Activated effector memory CD4-positive, alpha-beta T cell treated with anti-CD3 and anti-CD28 coated beads, Interleukin-2, amount 50 U/mL, for 16 hours (primary cell): ENCODE data around the gene ADAP1.
"Not testable (repeated sequence)": the region's sequence is repeated elsewhere in the genome, so short reads cannot be mapped to it uniquely, and the experiment has no call there.

Experiments used
- DNase-seq: peaks from one replicate; pipeline ENCODE4 v3.0.0-alpha.2; 2020

Gene ADAP1

GRCh38 chr7:954330-955238 lies at the start of gene ADAP1:
ADAP1 (minus strand) TSS chr7:954680; CDS start chr7:954477, 203 bp downstream.
- DNase-seq = peak; percentile 82

- DNase-seq = not testable (repeated sequence)
These were observed 48.0 kb upstream of the ADAP1 start for GRCh38 chr7:1002445-1002844.

DNA sequence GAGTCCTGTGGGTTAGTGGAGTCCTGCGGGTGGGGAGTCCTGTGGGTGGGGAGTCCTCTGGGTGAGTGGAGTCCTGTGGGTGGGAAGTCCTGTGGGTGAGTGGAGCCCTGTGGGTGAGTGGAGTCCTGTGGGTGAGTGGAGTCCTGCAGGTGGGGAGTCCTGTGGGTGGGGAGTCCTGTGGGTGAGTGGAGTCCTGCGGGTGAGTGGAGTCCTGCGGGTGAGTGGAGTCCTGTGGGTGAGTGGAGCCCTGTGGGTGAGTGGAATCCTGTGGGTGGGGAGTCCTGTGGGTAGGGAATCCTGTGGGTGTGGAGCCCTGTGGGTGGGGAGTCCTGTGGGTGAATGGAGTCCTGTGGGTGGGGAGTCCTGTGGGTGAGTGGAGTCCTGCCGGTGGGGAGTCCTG lies 47.5 kb upstream of the ADAP1 start:
- DNase-seq = not testable (repeated sequence)

DNA sequence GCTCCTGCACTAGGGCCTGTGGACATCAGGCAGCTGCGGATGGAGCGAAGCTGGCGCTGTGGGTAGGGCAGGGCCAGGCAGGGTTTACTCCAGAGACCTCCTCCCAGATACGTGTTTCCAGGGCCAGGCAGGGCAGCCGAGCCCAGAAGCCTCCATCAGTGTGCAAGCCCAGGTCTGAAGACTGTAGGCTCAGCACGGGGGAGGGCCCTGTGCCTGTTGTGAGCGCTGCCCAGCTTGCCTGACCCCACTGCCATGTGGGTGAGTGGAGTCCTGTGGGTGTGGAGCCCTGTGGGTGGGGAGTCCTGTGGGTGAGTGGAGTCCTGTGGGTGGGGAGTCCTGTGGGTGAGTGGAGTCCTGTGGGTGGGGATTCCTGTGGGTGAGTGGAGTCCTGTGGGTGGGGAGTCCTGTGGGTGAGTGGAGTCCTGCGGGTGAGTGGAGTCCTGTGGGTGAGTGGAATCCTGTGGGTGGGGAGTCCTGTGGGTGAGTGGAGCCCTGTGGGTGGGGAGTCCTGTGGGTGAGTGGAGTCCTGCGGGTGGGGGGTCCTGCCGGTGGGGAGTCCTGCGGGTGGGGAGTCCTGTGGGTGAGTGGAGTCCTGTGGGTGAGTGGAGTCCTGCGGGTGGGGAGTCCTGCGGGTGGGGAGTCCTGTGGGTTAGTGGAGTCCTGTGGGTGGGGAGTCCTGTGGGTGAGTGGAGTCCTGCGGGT lies 46.7 kb upstream of the ADAP1 start:
- not testable (repeated sequence) for DNase-seq

DNA sequence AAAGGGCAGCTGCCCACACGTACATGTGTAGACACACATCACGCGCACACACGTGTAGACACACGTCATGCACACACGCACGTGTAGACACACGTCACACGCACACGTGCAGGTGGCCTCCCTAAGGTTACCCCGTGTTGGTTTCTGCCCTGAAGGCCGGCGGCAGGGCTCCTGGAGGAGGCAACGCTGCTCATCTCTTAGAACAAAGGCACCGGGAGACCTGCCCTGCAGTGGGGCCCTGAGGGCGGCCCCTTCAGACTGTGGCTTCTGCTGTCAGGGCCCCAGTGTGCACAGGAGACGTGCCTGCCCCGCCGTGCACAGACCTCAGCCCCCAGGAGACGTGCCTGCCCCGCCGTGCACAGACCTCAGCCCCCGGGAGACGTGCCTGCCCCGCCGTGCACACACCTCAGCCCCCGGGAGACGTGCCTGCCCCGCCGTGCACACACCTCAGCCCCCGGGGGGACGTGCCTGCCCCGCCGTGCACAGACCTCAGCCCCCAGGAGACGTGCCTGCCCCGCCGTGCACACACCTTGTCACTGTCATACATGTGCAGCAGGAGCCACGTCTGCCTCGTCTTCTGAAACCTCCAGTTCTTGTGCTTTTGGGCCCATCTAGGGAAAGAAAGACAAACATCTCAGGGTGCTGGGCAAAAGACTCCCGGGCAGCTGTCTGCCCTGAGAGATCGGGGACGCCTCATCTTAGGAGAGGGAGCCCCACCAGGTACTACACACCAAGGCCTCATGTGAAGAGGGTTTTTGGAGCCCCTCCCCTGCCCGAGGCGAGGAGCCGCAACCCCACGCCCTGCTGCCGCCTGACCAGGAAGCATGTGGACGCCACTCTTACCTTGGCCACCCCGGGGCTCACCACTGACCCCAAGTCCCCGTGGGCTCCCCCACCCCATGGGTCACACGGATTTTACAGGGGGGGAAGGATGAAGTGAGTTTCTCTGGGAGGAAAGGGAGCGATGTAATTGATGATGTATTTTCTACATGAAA lies 45.8 kb upstream of the ADAP1 start:
- no peak for DNase-seq

- DNase-seq = no peak
These were observed 44.8 kb upstream of the ADAP1 start for GRCh38 chr7:999149-999879.

DNA sequence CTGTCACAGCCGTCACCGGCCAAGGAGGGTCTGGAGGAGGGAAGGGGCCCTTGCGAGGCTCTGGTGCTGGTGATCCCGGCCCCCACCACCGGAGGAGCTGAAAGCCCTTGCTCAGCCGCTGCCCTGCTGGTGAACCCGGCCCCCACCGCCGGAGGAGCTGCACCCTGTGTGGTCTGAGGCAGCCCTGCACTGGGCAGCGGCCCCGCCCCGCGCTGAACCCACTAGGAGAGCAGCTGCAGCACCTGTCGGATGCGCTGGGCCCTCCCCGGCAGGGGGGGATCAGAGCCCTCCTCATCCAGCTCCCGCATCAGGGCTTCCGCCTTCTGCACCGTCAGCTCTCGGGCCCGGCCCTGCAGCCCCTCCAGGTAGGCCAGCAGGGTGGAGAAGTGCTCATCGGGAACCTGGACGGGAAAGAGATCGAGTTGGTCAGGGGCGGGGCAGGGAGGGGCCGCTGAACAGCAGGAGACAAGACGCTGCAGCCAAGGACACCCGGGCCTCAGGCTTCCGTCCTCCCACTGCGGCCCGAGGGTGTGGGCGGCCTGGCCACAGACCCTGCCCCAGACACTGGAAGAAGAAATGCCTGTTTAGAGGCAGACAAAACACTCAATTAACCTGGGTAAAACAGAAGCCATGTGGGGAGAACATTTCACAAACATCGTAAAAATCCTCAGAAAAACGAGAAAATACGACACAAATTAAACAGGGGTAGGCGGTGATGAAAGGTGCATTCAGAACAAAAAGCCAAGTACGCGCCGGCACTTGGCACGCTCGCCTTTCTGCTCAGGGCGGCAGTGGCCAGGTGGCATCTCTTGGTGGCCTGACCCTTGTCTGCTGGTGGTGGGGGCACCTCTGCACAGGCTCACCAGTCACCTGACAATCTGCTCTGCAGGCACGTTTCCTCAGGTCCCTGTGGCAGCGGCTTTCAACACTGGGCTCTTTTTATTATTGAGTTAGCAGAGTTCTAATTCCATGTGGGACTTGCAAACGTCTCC lies 43.2 kb upstream of the ADAP1 start:
- no peak for DNase-seq

GRCh38 chr7:996079-996872 lies 41.8 kb upstream of the ADAP1 start:
- DNase-seq = no peak

DNA sequence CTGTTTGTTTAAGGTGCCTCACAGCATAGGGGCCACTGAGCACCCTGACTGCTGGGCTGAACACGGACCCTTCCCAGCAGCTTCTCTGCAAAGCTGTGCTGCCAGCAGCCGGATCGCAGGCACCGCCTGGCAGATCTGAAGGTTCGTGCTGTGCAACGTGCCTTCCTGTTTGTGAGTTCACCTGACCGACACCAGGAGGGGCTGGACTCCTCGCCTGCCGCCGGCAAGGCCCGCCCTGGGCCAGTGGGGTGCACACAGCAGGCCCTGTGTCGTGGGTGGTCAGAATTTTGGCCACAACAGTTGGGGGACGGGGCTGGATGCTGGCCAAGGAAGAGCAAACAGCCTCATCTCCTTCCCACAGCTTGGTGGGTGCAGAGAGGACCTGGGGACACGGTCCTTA lies 41.1 kb upstream of the ADAP1 start:
- DNase-seq = no peak

DNA sequence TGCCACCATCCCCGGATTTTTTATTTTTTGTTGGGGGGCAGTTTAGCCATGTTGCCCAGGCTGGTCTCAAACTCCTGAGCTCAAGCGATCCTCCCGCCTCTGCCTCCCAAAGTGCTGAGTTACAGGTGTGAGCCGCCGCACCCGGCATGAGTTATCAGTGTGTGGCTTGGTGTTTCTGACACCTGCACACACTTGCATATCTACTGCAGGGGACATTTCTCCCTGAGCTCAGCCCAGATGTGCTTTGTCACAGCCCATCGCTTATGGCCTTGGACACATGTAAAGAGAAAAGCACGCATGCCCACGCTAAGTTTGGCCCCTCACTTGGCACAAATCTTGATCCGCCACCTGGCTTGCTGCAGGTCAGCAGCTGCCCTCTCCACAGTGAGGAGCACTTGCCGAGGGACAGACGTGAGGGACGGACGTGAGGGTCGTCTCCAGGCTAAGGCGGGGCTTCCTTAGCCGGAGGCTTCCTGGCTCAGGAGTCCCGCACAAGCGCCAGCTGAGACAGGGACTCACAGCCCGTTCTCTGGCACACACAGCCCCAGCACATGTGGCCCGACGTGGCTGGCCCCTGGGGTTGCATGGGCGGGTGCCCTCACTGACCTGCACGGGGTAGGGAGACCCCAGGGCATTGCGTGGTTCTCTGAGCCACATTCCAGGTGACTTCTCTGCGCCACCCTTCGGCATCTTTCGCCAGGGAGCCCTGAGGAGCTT lies 40.3 kb upstream of the ADAP1 start:
- DNase-seq = no peak

DNA sequence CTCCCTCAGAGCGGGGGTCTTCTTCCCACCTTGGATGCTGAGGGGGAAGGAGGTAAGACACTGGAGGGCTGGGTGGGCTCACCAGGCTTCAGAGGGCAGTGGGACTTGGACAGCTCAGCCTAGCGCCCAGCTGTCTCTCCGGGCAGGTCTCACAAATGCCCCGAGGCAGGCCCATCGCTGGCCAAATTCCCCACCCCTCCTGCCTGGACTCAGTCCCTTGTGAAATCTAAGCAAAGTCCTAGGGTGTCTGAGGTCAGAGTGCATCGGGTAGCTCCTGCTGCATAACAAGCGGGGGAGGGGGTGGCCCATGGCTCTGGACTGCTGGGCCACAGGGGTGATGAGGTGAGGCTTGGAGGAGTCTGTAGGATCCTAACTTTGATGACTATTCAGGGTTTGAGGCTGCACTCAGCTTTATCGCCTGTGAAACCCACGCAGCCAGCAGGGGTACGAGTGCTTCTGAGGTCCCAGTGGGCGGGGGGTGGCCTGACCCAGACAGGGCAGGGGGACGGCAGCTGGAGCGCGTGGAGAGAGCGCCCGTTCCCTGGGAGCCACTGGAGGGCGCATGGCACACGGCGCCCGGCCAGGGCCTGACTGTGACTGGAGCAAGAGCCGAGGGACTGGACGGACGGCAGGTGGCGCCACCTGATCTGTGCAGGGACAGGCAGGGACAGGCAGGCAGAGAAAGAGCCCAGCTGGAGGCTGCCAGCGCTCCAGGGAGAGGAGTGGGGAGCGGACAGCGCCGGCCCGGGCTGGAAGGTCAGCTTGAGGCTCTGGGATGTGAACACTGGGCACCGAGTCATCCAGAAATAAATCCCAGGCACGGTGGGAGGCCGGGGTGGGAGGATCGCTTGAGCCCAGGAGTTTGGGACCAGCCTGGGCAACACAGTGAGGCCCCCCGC lies 38.5 kb upstream of the ADAP1 start:
- DNase-seq = peak; percentile 97

GRCh38 chr7:991729-992656 lies 37.5 kb upstream of the ADAP1 start:
- no peak for DNase-seq

GRCh38 chr7:990933-991728 lies 36.7 kb upstream of the ADAP1 start:
- DNase-seq = no peak

DNA sequence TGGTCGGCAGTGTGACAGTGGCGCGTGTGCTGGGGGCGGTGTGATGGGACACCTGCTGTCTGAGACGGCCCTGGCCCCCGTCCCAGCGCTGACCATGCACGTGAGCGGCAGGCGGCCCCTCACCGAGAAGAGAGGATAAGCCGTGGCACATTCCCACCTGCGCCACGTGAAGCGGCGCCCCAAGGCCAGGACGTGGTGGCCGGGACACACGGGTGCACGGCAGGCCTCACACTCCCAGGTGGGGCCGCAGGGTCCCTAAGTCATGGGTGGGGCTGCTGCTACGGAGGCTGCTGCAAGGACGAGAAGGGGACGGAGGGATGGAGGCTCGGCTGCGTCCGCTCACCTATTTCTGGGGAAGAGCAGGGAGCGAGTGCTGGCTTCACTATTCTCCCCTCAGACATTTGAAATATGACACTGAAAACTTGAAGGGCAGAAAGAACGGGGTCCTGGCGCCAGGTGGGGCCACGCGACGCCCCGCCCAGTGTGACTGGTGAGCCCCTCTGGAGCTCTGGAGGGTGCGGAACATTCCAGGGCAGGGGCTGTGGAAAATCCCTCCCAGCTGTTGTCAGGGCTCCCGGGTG lies 36.0 kb upstream of the ADAP1 start:
- no peak for DNase-seq

DNA sequence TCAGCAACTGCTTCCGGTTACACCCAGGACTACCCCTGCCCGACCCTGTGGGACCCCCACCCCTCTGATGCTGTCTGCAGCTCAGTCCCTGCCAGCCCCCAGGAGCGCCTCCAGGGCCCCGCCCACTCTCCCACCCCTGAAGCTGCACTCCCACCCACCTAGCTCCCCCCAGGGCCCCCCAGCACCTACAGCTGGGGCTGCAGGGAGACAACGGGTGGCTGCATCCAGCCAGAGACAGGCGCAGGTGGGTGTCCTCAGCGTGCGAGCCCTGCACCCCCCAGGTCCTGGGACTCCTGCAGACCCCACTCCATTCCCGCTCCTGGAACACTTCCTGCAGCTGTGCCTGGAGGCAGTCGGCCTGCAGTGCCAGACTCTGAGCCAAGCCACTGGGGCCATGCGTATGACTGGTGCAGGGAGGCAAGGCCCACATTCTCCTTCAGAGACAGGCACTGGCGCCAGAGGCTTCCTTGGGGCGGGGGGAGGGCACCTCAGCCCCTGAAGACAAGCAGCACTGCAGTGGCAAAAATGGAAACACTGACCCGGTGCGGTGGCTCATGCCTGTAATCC lies 34.6 kb upstream of the ADAP1 start:
- DNase-seq = no peak
